ENCODE measurements around the gene GAGE13. TPM values are rescaled to one million over a fixed set of nuclear protein-coding genes. Genes with fewer than 3 reads are reported as not detected.
A peak's percentile ranks its signal among the peaks of the same experiment; 100 is the strongest.

Gene GAGE13
- total and polyA plus RNA-seq, 2 donors (not counting 3 experiments of a cell fraction or from before 2014, with no cell fraction given) = not detected

DNA sequence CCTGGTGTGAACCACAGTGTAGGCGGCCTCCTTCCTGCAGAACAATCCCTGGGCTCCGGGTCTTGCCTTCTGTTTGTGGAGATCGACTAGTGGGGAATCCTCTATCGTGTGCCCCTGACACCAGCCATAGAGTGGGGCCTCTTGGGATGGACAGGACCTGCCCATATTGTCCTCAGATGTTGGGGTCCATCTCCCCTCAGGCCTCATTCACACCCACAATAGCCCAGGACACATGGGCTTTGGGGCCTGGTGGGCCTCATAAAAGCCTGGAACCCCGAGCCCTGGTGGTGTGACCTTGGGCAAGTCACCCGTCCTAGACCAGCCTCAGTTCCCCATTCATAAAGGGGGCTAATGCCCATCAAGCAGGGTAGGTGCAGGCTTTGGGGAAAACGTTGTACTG lies 41.2 kb upstream of the GAGE13 start:
- no TSS peak for BruUV-seq (replicated peaks)
- dilution Hi-C loops (cut with MboI; ENCODE audit: extremely low pct_ligation_motif_present, low sequenced_read_pairs) = no loop called here

GRCh38 chrX:49291615-49292337 lies 39.6 kb upstream of the GAGE13 start:
- H3K9ac ChIP-seq (replicated peaks; ENCODE audit: extremely low read depth, insufficient read depth, low read length) = no peak overlapping the region
- no peaks in the 10 kb centered on the region for H3K9me1 ChIP-seq (replicated peaks; ENCODE audit: control insufficient read depth, extremely low read depth, insufficient read depth, low read length)
- H3K27ac ChIP-seq (ENCODE audit: insufficient read depth, low read depth, low read length) = no peak overlapping the region
- no peaks in the 10 kb centered on the region for H4K20me1 ChIP-seq (replicated peaks; ENCODE audit: control insufficient read depth, extremely low read depth, insufficient read depth, low read length)
- dilution Hi-C loops (cut with MboI; ENCODE audit: extremely low pct_ligation_motif_present, low sequenced_read_pairs) = no loop called here
- POLR2A ChIA-PET = no interaction called here
- H3K36me3 ChIP-seq (ENCODE audit: control insufficient read depth in 2 of 2, extremely low read depth in 1 of 2, insufficient read depth in 2 of 2, low read length in 2 of 2) = no peaks in the 10 kb centered on the region
- H2AFZ ChIP-seq (ENCODE audit: low read depth, low read length) = no peak overlapping the region
- H3K27me3 ChIP-seq (ENCODE audit: control insufficient read depth in 2 of 2, insufficient read depth in 2 of 2, low read length in 2 of 2) = no peaks in the 10 kb centered on the region
- H3K4me2 ChIP-seq (ENCODE audit: insufficient read depth, low read length) = no peak overlapping the region
- H3K79me2 ChIP-seq (ENCODE audit: control insufficient read depth, insufficient read depth, low read length) = no peaks in the 10 kb centered on the region
- TF ChIP-seq CTCF (IDR thresholded peaks at IDR 0.05; ENCODE audit: extremely low read depth in 1 of 2, insufficient read depth in 1 of 2, low read depth in 1 of 2, low read length in 2 of 2) (peak; percentile 60 to 68), POLR2AphosphoS5 (IDR thresholded peaks at IDR 0.05; ENCODE audit: insufficient read depth, low read depth, low read length) (no peak), JUN (IDR thresholded peaks at IDR 0.05; ENCODE audit: borderline replicate concordance, insufficient read depth, insufficient read length, low read depth) (no peak)
- no peaks in the 10 kb centered on the region for H3K4me1 ChIP-seq (ENCODE audit: control insufficient read depth, extremely low read depth, insufficient read depth, low read length)
- no peaks in the 10 kb centered on the region for H3K9me3 ChIP-seq (replicated peaks; ENCODE audit: control insufficient read depth, insufficient read depth, low read length)
- BruUV-seq (replicated peaks) = no TSS peak
- intact Hi-C loops (cut with micrococcal nuclease) = loop anchor here (1.0 to 5.0 kb wide), 2 partner anchors 463 to 546 kb away; no protein-coding TSS in a partner anchor
- DNase-seq (ENCODE audit: low read depth, low spot score) (peak; percentile 39), FAIRE-seq (peak; percentile 81)
- CTCF ChIA-PET = no interaction called here
- no peak overlapping the region for H3K4me3 ChIP-seq (replicated peaks in 1 of 3; ENCODE audit: insufficient read depth in 1 of 3, low read depth in 1 of 3, low read length in 3 of 3)

More for the DNA sequence above, 41.2 kb upstream of the GAGE13 start:
- Histone ChIP-seq H3K9me1 (replicated peaks; ENCODE audit: control insufficient read depth, extremely low read depth, insufficient read depth, low read length) (no peaks in the 10 kb centered on the region), H2AFZ (ENCODE audit: low read depth, low read length) (no peak overlapping the region), H3K9ac (replicated peaks; ENCODE audit: extremely low read depth, insufficient read depth, low read length) (no peak overlapping the region), H3K4me1 (ENCODE audit: control insufficient read depth, extremely low read depth, insufficient read depth, low read length) (no peaks in the 10 kb centered on the region), H4K20me1 (replicated peaks; ENCODE audit: control insufficient read depth, extremely low read depth, insufficient read depth, low read length) (no peaks in the 10 kb centered on the region), H3K79me2 (ENCODE audit: control insufficient read depth, insufficient read depth, low read length) (no peaks in the 10 kb centered on the region), H3K9me3 (replicated peaks; ENCODE audit: control insufficient read depth, insufficient read depth, low read length) (no peaks in the 10 kb centered on the region), H3K4me2 (ENCODE audit: insufficient read depth, low read length) (no peak overlapping the region), H3K36me3 (ENCODE audit: control insufficient read depth in 2 of 2, extremely low read depth in 1 of 2, insufficient read depth in 2 of 2, low read length in 2 of 2) (no peaks in the 10 kb centered on the region), H3K27ac (ENCODE audit: insufficient read depth, low read depth, low read length) (no peak overlapping the region), H3K27me3 (ENCODE audit: control insufficient read depth in 2 of 2, insufficient read depth in 2 of 2, low read length in 2 of 2) (no peaks in the 10 kb centered on the region), H3K4me3 (replicated peaks in 1 of 3; ENCODE audit: insufficient read depth in 1 of 3, low read depth in 1 of 3, low read length in 3 of 3) (no peak overlapping the region)
- FAIRE-seq = no peak
- no peak for TF ChIP-seq JUN (IDR thresholded peaks at IDR 0.05; ENCODE audit: borderline replicate concordance, insufficient read depth, insufficient read length, low read depth)
- ChIA-PET POLR2A (no interaction called here), CTCF (no interaction called here)
- DNase-seq (ENCODE audit: low read depth, low spot score) = no peak
- intact Hi-C loops (cut with micrococcal nuclease) = loop anchor here (5.0 kb wide), 1 partner anchor 547 kb away; no protein-coding TSS in a partner anchor
